GM18951 (cell line): ENCODE results near the gene ATG10.
A peak's percentile ranks its signal among the peaks of the same experiment; 100 is the strongest.
"Not testable (repeated sequence)": the region's sequence is repeated elsewhere in the genome, so short reads cannot be mapped to it uniquely, and the experiment has no call there.

Experiments
- POLR2A ChIP-seq: IDR thresholded peaks from 4 replicates; pipeline ENCODE4 v1.6.1; 2011; ENCODE audit warnings: mild to moderate bottlenecking; ENCODE audit not compliant: insufficient read length, insufficient read depth; ENCODE audit errors: extremely low read depth
- in situ Hi-C: fragments of 300-500 bp; cut with MboI; formaldehyde crosslinking; loops from one replicate; pipeline ENCODE4 v1.12.0; 2022; ENCODE audit warnings: low sequenced_read_pairs, mixed read lengths, inconsistent platforms; ENCODE audit not compliant: unreplicated experiment

ATG10 gene

GRCh38 chr5:82272571-82273356 is 300.9 kb downstream of the ATG10 start:
- in situ Hi-C loops = not testable (repeated sequence)
- TF ChIP-seq POLR2A = peak; percentile 11

- in situ Hi-C loops = not testable (repeated sequence)
- TF ChIP-seq POLR2A = peak; percentile 15
Measured at GRCh38 chr5:82273426-82273825, 301.6 kb downstream of the ATG10 start.

DNA sequence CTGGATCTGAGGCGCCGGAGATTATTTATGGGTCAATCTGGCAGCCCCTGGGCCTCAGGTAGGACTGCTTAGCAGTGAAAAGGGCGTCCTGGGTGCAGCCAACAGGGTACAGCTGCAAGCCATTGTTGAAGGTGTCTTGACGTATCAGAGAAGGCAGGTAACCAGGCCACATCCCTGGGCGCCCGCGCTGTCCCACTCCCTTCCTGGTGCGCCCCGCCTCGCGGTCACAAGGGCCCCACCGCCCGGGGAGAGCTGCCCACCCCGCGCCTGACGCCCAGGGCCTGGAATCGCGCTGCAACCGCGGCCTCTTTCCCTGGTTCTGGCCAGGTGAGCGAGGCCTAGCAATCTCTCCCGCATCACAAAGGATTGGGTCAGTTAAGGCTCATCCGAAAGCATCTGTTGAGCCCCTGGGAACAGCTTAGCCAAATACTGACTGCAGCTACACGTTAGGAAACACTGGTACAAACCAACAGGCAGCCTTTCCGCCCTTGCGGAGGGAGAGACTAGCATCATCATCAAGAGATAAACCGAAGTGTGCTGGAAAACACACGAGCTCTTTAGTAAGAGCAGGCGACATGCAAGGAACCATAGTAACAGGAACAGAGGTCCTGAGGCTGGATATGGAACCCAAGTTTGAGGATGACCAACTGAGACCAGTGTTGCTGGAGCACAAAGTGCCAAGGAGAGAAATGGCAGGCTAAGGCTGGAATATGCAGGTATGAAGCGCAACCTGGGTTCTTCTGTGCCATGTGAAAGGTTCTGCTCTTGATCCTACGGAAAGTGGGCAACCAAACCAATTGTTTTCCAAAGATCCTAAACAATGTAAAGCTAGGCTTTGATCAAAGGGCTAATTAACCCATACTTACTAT is 302.8 kb downstream of the ATG10 start:
- in situ Hi-C loops = no loop called here

GRCh38 chr5:82275216-82275664 is 303.4 kb downstream of the ATG10 start:
- no peak for TF ChIP-seq POLR2A
- in situ Hi-C loops = no loop called here

More for the DNA sequence above, 302.8 kb downstream of the ATG10 start:
- peak; percentile 39 for TF ChIP-seq POLR2A

DNA sequence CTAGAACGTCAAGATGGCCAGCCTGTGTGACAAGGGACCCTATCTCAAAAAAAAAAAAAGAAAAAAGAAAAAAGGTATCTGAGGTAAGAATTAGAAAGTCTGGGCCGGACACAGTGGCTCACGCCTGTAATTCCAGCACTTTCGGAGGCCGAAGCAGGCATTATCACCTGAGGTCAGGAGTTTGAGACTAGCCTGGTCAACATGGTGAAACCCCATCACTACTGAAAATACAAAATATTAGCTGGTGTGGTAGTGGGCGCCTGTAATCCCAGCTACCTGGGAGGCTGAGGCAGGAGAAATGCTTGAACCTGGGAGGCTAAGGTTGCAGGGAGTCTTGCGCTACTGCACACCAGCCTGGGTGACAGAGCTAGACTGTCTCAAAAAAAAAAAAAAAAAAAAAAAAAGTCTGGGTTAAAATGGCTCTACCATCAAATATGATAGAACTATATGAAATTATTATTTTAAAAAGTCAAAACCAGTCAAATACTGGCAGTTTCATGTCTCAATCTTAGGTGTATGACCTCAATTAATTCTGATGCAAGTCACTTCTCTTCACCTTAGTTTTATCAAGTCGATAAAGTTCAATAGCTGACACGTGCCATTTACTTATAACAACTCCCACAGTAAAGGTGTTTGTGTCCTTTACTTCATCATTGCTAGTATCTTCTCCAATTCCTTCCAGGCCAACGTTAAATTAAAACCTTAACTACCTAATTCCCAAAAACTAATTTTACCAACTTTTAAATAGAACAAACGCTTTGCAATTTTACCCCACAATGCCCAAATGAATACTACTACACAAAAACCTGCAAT is 305.2 kb downstream of the ATG10 start:
- no peak for TF ChIP-seq POLR2A
- in situ Hi-C loops = no loop called here

- TF ChIP-seq POLR2A = no peak
- in situ Hi-C loops = no loop called here
Measured at GRCh38 chr5:82277613-82277986, 305.8 kb downstream of the ATG10 start.

- peak; percentile 91 for TF ChIP-seq POLR2A
- in situ Hi-C loops = no loop called here
Measured at GRCh38 chr5:82277987-82278710, 306.3 kb downstream of the ATG10 start, which contains the start of gene RPS23. Gene RPS23, minus strand, starts transcription at chr5:82278354. Its CDS starts 31 bp downstream, at chr5:82278323.

DNA sequence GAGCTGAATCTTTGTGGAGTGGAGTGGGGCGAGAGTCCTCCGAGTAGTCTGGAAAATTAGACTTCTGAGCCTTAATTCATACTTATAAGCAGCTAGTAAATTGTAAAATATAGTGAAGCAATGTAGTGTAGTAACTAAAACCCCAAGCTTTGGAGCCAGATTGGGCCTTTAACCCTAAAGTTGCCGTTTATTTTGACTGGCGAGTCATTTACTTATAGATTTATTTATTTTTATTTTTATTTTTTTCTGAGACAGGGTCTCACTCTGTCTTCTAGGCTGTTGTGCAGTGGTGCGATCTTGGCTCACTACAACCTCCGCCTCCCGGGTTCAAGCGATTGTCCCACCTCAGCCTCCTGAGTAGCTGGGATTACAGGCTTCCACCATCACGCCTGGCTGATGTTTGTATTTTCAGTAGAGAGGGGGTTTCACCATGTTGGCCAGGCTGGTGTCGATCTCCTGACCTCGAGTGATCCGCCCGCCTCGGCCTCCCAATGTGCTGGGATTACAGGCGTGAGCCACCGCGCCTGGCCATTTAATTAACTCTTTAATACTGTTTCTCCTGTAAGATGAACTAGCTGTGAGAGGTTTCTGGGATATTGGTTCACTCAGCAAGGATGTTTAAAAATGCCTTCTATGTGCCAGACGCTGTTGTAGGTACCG is 307.0 kb downstream of the ATG10 start:
- in situ Hi-C loops = no loop called here
- no peak for TF ChIP-seq POLR2A

GRCh38 chr5:82283893-82284292 is 312.1 kb downstream of the ATG10 start:
- in situ Hi-C loops = no loop called here
- TF ChIP-seq POLR2A = no peak

DNA sequence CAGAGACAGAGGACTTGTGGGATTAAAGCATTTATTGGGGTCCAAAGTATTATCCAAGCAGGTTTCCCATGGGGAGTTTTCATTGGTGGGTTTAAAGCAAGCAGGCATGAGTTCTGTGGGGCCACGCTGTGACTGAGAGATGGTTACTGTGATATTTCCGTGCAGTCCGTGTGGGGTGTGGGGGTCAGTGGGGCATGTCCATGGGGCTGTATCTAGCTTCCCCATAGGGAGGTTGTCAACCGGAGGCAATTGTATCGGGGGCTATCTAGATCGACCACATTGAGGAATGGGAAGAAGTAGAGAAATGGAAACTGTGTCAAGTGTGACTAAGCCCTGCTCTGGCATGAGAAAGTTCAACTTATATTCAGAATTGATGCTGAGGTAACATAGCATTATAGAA is 313.4 kb downstream of the ATG10 start:
- in situ Hi-C loops = no loop called here
- no peak for TF ChIP-seq POLR2A

GRCh38 chr5:82287625-82288024 is 315.8 kb downstream of the ATG10 start:
- TF ChIP-seq POLR2A = no peak
- in situ Hi-C loops = no loop called here

- TF ChIP-seq POLR2A = no peak
- in situ Hi-C loops = no loop called here
Measured at GRCh38 chr5:82290005-82290404, 318.2 kb downstream of the ATG10 start.
